HG03571 (cell line): ENCODE data around the gene ABLIM3.

Source experiments
- ATAC-seq: cut with Tn5 transposase; IDR thresholded peaks from one replicate; pipeline ENCODE4 v1.9.1; 2021; ENCODE audit not compliant: unreplicated experiment

Gene ABLIM3

GRCh38 chr5:149156435-149157083, 15.3 kb downstream of the ABLIM3 start:
- ATAC-seq = no peak

- ATAC-seq = no peak
Observed at GRCh38 chr5:149157330-149157729, 16.0 kb downstream of the ABLIM3 start.

- no peak for ATAC-seq
Observed at GRCh38 chr5:149160291-149160787, 19.0 kb downstream of the ABLIM3 start.

GRCh38 chr5:149161026-149161687, 19.9 kb downstream of the ABLIM3 start:
- no peak for ATAC-seq

GRCh38 chr5:149161850-149162249, 20.6 kb downstream of the ABLIM3 start:
- no peak for ATAC-seq

GRCh38 chr5:149162401-149163084, 21.2 kb downstream of the ABLIM3 start:
- no peak for ATAC-seq

GRCh38 chr5:149164731-149165130, 23.4 kb downstream of the ABLIM3 start:
- ATAC-seq = no peak

- ATAC-seq = no peak
Observed at GRCh38 chr5:149166128-149166527, 24.8 kb downstream of the ABLIM3 start.

GRCh38 chr5:149166591-149167100, 25.4 kb downstream of the ABLIM3 start:
- ATAC-seq = no peak

GRCh38 chr5:149168276-149168906, 27.1 kb downstream of the ABLIM3 start:
- no peak for ATAC-seq

- ATAC-seq = no peak
Observed at GRCh38 chr5:149170299-149170698, 29.0 kb downstream of the ABLIM3 start.

- no peak for ATAC-seq
Observed at GRCh38 chr5:149172261-149172660, 31.0 kb downstream of the ABLIM3 start.

- ATAC-seq = no peak
Observed at GRCh38 chr5:149172709-149173505, 31.6 kb downstream of the ABLIM3 start.

- no peak for ATAC-seq
Observed at GRCh38 chr5:149174847-149175234, 33.5 kb downstream of the ABLIM3 start.

GRCh38 chr5:149175346-149176105, 34.2 kb downstream of the ABLIM3 start:
- no peak for ATAC-seq

- no peak for ATAC-seq
Observed at GRCh38 chr5:149177339-149177843, 36.1 kb downstream of the ABLIM3 start.

GRCh38 chr5:149177911-149178565, 36.7 kb downstream of the ABLIM3 start:
- no peak for ATAC-seq

GRCh38 chr5:149181732-149182131, 40.4 kb downstream of the ABLIM3 start:
- no peak for ATAC-seq

GRCh38 chr5:149182241-149182640, 40.9 kb downstream of the ABLIM3 start:
- no peak for ATAC-seq
